HG03460 (cell line): ENCODE measurements around the gene CHFR.
"Not testable (repeated sequence)": the region's sequence is repeated elsewhere in the genome, so short reads cannot be mapped to it uniquely, and the experiment has no call there.

ENCODE experiments used
- ATAC-seq: cut with Tn5 transposase; IDR thresholded peaks from one replicate; pipeline ENCODE4 v1.9.1; 2021; ENCODE audit not compliant: unreplicated experiment

Gene CHFR

DNA sequence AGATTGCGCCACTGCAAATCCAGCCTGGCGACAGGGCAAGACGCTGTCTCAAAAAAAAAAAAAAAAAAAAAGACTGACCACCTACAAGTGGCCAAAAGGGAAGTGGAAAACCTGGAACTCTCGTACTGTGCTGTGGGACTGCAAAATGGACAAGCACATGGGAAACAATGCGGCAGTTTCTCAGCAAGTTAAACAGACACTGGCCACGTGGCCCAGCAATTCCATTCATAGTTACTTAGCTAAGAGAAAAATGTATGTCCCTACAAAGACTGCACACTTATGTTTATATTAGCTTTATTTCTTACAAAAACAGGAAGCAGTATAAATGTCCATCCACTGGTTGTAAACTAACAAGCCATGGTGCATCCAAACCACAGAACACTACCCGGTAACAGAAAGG lies 5.6 kb downstream of the CHFR start:
- ATAC-seq: no peak

DNA sequence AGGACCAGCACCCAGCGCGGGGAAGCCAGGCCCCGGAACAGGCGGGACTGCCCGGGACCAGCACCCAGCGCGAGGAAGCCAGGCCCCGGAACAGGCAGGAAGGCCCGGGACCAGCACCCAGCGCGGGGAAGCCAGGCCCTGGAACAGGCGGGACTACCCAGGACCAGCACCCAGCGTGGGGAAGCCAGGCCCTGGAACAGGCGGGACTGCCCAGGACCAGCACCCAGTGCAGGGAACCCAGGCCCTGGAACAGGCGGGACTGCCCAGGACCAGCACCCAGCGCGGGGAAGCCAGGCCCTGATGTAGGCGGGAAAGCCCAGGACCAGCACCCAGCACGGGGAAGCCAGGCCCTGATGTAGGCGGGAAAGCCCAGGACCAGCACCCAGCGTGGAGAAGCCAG lies 12.8 kb downstream of the CHFR start:
- not testable (repeated sequence) for ATAC-seq

DNA sequence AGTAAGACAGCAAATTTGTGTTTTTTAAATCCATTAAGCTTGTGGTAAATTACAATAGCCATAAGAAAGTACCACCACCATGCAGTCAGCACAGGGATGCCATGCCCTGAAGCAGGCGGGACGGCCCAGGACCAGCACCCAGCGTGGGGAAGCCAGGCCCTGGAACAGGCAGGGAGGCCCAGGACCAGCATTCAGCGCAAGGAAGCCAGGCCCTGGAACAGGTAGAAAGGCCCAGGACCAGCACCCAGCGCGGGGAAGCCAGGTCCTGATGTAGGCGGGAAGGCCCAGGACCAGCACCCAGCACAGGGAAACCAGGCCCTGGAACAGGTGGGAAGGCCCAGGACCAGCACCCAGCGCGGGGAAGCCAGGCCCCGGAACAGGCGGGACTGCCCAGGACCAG lies 13.2 kb downstream of the CHFR start:
- no peak for ATAC-seq

DNA sequence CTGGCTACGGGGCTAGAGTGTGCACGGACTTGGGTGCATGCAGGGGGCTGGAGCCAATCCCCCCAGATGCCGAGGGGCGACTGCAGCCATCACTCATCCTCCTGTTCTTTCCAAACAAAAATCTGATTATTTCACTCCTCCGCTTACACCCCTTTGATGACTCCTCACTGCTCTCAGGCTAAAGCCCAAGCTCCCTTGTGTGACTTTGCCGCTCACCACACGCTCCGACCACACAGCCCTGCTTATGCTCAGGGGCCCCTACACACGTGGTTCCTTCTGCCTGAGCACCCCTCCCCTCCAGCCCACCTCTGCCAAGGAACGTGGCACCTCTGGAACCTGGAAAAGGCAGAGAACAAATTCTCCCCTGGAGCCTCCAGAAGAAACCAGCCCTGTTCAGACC lies 13.7 kb downstream of the CHFR start:
- no peak for ATAC-seq

DNA sequence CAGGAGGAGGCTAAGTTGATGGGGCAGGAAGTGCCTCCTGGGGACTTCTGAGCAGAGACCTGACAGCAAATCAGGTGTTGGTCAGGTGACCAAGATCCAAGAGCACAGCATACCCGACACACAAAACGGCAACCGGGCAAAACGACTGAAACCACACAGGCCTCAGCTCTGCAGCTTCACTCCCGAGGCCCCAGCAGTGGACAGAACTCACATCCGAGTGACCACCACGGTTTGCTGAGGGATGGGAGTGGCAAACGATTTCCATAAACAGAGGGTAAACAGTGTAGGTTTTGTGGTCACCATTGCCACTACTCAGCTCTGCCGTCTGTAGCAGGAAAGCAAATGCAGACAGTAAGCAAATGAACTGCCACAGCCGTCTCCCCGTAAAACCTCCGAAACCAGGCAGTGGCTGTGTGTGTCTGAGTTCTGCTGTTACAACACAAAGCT lies 14.4 kb downstream of the CHFR start:
- ATAC-seq: no peak

DNA sequence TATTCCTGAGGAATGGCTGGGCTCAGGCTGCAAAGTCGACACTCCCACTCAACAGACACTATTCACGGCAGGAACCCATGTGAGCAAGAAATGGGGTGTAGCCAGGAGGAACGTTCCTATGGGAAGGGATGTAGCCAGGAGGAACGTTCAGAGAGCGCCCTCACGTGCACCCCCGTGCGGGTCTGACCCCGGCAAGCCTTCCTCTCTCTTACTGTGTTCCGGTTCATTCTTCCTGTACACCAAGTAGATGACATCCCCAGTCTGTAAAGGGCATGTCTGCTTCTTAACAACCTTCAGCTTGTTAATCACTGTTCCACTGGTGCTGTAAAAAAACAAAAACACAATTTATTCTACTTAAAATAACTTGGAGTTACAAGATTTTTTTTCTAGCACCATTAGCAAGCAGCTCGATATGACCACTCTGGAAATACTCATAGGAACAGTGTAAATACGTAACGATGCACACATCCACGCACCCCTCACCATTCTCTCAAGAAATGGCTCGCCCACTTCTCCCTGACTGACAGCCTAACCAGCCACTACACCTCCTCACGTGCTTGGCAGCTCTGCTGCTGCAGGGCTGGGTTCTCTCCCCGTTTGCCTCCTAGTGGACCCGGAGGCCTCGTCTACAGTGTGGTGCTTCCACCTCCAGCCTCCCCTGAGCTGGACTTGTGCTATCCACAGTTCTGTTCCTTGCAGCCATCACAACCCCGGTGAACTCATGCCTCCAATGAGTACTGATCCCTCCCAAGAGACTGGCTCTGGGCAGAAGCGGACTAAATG lies 15.1 kb downstream of the CHFR start:
- no peak for ATAC-seq

DNA sequence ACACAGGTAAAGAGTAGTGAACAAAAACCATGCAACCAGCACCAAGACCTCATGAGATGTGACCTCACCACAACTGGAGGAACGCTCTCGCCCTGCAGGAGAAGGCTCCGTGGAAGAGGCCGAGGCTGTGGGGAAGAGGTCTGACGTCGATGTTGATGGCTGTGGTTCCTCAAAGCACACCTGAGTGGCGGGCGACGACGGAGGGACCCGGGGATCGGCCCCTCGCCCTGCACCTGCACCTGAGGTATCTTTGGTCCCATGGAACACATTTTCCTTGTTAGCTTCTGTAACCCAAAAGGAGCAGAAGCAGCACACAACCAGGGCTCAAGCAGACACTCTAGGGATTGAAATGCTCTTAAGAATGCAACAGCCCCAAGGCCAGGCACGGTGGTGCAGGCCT lies 17.9 kb downstream of the CHFR start:
- no peak for ATAC-seq

DNA sequence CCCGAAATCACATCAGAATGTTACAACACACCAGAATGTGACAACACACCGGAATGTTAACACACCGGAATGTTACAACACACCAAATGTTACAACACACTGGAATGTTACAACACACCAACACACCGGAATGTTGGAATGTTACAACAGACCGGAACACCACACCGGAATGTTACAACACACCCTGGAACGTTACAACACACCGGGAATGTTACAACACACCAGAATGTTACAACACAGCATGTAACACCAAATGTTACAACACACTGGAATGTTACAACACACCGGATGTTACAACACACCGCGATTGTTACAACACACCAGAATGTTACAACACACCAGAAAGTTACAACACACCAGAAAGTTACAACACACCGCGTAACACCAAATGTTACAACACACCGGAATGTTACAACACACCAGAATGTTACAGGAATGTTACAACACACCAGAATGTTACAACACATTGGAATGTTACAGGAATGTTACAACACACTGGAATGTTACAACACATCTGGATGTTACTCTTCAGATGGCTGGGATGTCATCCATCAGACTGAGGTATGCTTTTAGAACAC lies 21.1 kb downstream of the CHFR start:
- no peak for ATAC-seq

DNA sequence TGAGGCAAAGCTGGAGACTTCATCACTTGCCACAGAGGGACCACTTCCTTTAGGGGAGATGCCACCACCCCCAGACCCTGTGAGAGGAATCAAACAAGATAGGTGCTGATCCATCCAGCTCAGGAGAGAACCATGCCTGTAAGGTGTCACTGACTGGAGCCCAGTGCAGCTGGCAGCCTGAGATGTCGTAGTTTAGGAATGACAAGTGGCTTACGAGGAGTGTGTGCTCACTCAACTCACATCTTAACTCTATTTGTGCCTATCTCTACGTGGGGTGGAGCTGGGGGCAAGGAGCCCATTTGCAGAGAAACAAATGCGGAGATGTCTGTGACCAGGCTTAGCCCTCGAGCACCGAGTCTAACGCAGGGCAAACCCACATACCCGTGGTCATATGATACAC lies 25.8 kb downstream of the CHFR start:
- no peak for ATAC-seq

DNA sequence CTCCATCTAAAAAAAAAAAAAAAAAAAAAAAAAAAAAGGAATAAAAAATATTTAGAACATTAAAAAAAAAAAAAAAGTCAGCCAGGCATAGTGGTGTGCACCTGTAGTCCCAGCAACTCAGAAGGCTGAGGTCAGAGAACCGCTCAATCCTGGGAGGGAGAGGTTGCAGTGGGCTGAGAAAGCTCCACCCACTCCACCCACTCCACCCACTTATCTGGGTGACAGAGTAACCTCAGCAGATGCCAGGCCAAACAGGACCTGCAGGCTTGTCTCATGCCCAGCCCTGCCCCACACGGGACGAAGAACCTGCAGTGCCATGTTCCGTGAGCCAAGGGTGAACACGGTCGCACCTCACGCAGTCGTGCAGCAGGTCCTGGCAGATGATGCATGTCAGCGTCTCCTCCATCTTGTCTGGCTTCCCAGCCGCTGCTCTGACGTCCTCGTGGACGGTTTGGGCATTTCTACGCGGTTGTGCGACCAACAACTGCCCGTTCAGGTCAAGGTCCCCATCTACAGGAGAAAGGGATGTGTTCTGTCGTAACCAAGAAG lies 28.6 kb downstream of the CHFR start:
- ATAC-seq: no peak

DNA sequence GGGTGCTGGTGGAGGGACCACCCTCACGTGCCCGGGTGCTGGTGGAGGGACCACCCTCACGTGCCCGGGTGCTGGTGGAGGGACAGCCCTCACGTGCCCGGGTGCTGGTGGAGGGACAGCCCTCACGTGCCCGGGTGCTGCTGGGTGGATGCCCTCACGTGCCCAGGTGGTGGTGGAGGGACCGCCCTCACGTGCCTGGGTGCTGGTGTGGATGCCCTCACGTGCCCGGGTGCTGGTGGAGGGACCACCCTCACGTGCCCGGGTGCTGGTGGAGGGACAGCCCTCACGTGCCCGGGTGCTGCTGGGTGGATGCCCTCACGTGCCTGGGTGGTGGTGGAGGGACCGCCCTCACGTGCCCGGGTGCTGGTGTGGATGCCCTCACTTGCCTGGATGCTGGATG lies 30.4 kb downstream of the CHFR start:
- not testable (repeated sequence) for ATAC-seq

DNA sequence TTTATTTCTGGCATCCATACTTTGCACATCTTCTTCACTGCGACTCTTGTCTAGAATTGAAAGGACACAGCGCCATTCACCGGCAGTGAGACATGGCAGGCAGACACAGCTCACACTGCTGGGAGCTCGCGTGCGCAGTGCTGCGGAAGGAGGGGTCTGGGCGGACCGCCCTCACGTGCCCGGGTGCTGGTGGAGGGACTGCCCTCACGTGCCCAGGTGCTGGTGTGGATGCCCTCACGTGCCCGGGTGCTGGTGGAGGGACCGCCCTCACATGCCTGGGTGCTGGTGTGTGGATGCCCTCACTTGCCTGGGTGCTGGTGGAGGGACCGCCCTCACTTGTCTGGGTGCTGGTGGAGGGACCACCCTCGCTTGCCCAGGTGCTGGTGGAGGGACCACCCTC lies 30.8 kb downstream of the CHFR start:
- no peak for ATAC-seq

DNA sequence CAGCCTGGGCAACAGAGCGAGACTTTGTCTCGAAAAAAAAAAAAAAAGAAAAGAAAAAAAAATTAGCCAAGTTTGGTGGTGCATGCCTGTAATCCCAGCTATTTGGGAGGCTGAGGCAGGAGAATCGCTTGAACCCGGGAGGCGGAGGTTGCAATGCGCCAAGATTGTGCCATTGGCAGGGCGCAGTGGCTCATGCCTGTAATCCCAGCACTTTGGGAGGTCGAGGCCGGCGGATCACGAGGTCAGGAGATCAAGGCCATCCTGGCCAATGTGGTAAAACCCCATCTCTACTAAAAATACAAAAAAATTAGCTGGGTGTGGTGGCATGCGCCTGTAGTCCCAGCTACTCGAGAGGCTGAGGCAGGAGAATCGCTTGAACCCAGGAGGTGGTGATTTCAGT lies 32.2 kb downstream of the CHFR start:
- not testable (repeated sequence) for ATAC-seq

DNA sequence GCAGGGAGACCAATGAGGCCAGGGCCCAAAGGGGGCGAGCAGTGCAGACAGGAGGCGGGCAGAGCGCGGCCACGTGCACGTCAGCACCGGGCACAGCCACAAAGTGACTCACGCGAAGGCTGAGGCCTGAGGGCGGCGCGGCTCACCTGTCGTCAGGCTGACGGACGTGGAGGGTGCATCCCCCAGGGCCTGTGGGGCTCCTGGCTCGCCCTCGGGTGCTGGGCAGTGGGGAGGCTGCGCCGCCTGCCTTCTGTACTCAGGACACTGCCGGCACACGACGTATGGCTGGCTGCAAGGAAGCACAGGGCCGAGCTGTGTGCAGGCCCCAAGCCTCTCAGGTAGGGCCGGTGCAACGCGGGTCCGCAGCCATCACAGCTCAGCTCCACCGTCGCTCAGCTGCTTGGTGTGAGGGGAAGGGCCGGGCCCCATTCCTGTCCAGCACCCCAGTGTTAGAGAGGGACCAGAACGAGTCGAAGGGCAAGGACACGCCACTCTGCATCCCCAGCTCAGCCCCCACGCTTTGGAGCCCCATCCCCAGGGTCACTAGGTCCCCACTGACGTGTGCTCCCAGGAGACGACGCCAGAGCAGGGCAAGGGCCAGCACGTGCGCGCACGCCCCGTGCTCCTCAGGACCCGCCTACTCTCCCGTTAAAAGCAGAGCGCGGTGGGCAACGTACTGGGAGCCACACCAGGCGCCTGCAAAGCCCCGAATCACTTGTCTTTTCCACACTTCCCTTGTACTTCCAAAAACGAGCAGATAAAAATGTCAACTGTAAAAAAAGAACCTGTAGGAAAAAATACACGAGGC lies 33.9 kb downstream of the CHFR start:
- no peak for ATAC-seq

DNA sequence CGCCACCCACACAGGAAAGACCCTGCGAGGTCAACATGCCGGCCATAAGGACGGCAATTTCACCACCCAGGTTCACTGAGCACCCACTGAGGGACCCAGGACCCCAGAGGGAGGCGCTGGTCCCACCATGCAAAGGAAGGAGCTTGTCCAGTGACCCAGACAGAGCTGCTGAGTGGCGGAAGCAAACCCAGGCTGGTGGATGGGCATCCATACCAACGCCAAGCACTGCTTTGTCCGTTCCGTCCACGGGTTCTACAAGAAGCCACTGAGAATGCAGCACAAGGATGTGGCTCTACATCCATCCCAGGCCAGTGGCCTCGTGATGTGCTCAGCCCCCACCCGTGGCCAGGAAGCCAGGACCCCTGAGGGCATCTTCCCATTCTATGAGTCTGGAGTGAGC lies 34.9 kb downstream of the CHFR start:
- no peak for ATAC-seq

DNA sequence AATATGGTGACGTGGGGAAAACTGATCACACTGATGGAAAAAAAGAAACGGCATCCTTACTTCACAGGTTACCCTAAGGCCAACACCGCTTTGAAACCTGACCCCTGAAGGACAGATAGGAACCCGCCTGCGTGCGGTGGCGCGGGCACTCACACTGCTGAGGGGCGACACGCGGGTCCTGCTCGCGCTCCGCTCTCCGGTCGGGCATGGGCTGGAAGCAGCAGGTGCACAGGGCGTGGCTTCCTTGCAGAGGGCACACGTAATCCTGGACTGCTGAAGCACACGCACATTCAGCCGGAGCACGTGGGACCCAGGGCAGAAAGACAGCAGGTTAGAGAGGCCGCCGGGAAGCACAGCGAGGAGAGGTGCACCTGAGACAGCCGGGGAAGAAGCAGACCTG lies 35.9 kb downstream of the CHFR start:
- ATAC-seq: no peak

DNA sequence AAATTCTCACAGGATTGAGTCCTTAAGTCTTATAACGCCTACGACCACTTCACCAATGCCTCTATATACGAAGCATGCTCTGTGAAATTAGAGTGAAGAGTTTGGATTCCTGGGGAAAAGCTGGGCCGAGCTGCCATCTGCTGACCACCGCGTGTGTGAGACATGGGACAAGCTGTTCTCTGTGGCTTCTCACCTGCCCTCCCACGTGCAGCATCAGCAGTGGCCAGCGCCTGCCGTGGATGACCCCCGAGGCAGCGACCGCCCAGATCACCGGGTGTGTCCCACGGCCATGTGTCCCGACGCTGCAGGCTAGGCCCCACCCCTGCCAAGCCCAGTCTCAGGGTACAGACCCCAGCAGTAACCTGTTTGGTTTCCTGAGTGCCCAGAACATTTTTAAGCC lies 37.1 kb downstream of the CHFR start:
- no peak for ATAC-seq

DNA sequence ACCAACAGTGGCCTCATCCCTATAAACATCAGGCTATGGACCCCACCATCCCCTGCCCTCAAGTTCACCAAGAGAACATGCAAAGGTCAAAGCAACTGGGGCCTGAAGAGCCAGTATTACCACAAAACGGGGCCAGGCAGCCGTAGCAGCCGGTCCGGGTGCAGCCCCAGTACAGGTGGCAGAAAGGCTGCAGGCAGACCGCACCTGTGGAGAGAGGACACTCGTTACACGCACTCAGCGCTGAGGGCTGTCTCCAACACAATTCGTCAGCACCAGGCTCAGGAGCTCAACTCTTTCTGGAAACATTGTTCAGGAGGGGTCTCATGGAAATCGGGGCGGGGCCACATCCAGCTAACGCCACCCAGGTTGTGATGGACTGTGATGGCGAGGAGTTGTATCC lies 38.9 kb downstream of the CHFR start:
- ATAC-seq: no peak

DNA sequence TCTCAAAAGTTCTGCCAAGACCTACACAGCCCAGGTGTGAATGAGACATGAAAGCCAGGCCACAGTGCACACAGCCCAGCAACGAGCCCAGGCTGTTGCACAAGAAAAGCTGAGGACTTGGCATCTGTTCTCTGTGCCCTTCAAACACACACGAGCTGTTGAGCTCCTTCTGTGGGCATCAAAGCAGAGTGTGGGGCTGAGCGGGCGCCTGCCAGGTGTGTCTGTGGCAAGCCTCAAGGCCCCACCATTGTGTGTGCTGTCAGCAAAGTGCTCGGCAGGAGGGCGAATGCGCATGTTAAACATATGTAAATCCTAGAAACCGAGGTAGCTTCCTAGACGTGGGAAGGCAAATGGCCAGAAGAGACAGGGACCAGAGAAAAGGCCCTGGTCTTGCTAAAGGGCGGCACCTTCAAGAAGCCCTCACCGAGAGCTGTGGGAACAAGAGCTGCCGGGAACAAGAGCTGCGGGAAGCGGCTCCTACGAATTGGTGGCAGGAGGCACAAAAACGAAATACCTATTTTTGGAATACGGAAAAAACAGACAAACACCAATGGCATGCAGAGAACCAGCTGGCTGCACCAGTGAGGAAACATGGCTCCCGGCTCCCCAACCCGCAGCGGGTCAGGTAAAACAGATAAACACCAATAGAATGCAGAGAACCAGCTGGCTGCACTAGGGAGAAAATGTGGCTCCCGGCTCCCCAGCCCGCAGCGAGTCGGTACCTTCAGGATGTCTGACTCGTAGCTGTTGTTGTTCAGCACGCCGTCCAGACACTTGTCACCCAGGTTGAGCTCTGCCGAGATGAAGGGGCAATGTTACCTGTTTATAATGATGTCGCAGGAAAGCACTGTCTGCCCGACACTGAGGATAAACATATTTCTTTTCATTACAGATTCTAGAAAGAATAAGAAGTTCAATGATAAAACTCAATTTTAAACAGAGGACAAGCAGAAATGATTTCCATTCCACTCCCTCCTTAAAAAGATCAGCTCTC lies 39.7 kb downstream of the CHFR start:
- ATAC-seq: no peak

DNA sequence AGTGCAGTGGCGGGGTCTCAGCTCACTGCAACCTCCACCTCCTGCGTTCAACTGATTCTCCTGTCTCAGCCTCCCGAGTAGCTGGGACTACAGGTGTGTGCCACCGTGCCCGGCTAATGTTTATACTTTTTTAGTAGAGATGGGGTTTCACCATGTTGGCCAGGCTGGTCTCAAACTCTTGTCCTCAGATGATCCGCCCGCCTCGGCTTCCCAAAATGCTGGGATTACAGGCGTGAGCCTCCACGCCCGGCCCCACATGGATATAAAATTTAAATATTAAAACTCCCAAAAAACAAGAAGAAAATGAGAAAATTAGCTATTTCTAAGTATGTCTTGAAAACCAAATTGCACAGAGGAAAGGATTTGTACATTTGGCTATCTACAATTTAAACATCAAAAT lies 42.7 kb downstream of the CHFR start:
- not testable (repeated sequence) for ATAC-seq
